GM12891 (cell line): ENCODE data around the gene ZNF79.

Experiments used
- POLR2A ChIP-seq: IDR thresholded peaks from 2 replicates; pipeline ENCODE4 v1.6.1; 2011; ENCODE audit warnings: low read depth, low read length, control low read depth
- POLR2AphosphoS5 ChIP-seq: IDR thresholded peaks from 2 replicates; pipeline ENCODE4 v1.6.1; 2011; ENCODE audit warnings: low read depth, low read length, control low read depth

DNA sequence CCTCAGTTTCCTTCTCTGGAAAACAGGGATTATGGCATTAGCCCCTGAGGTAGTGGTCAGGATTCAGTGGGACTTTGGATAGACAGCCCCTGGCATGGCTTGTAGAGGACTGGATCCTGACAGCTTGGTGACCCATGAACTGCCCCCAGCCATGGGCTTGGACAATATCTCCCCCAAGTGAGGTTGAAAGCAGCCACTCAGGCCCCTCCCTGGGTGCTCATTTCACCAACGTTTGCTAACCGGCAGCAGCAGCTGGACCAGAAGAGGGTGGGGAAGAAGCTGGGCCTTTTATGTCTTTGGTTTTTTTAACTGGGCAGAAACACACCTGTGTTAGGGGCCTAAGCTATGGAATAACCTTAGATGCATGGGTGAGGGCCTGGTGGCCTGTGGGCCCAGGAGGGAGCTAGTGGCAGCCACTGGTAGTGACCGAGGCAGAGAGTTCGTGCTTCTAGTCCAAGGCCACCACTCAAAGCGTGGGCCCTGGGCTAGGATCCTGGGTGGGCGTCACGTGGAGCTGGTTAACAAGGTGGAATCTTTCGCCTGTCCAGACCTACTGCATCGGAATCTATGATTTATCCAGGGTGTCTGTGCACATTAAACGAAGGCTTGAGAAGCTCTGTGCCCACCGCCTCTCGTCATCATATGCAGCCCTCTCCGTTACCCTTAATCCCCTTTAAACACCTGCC lies 25.3 kb upstream of the ZNF79 start:
- TF ChIP-seq POLR2A (no peak), POLR2AphosphoS5 (no peak)
